Loucy (cell line): ENCODE data around the gene CEL.
"Not testable (repeated sequence)": the region's sequence is repeated elsewhere in the genome, so short reads cannot be mapped to it uniquely, and the experiment has no call there.

Source experiments
- H2AFZ ChIP-seq: fragments of 200-600 bp; sonication (generic); 2 replicates; pipeline ENCODE4 v1.6.0; 2016; ENCODE audit warnings: antibody characterized with exemption, mild to moderate bottlenecking, low read length, moderate library complexity
- H3F3A ChIP-seq: fragments of 200-600 bp; 2 replicates; pipeline ENCODE4 v1.6.0; 2016; ENCODE audit warnings: antibody characterized with exemption, low read depth, mild to moderate bottlenecking
- H3K27me3 ChIP-seq: fragments of 200-600 bp; sonication (generic); 2 replicates; pipeline ENCODE4 v1.6.1; 2014; ENCODE audit warnings: low read length, mild to moderate bottlenecking; ENCODE audit not compliant: insufficient read depth, poor library complexity, severe bottlenecking
- H3K36me3 ChIP-seq: fragments of 200-600 bp; sonication (generic); 2 replicates; pipeline ENCODE4 v1.6.1; 2016; ENCODE audit warnings: low read length; ENCODE audit not compliant: insufficient read depth
- H3K4me1 ChIP-seq: fragments of 200-600 bp; sonication (generic); 2 replicates; pipeline ENCODE4 v1.5.1; 2014; ENCODE audit warnings: low read length, mild to moderate bottlenecking; ENCODE audit not compliant: insufficient read depth, poor library complexity, severe bottlenecking
- H3K4me2 ChIP-seq: fragments of 200-600 bp; sonication (generic); 2 replicates; pipeline ENCODE4 v1.6.0; 2014; ENCODE audit warnings: antibody characterized with exemption, low read length, low read depth, mild to moderate bottlenecking; ENCODE audit not compliant: poor library complexity, severe bottlenecking
- H3K4me3 ChIP-seq: fragments of 200-600 bp; sonication (generic); 2 replicates; pipeline ENCODE4 v1.5.1; 2014; ENCODE audit warnings: low read length, mild to moderate bottlenecking, mixed read lengths; ENCODE audit not compliant: poor library complexity, severe bottlenecking
- H3K79me2 ChIP-seq: fragments of 200-600 bp; sonication (generic); 2 replicates; pipeline ENCODE4 v1.6.1; 2014; ENCODE audit warnings: low read length; ENCODE audit not compliant: insufficient read depth
- H3K9ac ChIP-seq: fragments of 200-600 bp; sonication (generic); 2 replicates; pipeline ENCODE4 v1.6.0; 2014; ENCODE audit warnings: mild to moderate bottlenecking, low read depth, low read length, moderate library complexity; ENCODE audit not compliant: poor library complexity, severe bottlenecking
- H3K9me2 ChIP-seq: fragments of 200-600 bp; sonication (generic); replicated peaks from 2 replicates; pipeline ENCODE4 v1.6.1; 2016; ENCODE audit warnings: low read depth, low read length, mixed read lengths
- H3K9me3 ChIP-seq: fragments of 200-600 bp; sonication (generic); 2 replicates; pipeline ENCODE4 v1.6.1; 2014; ENCODE audit warnings: mild to moderate bottlenecking, antibody characterized with exemption, low read length, low read depth; ENCODE audit not compliant: insufficient read depth
- H4K20me1 ChIP-seq: fragments of 200-600 bp; sonication (generic); 2 replicates; pipeline ENCODE4 v1.6.0; 2014; ENCODE audit warnings: antibody characterized with exemption, low read length, mild to moderate bottlenecking; ENCODE audit not compliant: insufficient read depth, poor library complexity, severe bottlenecking
- CTCF ChIP-seq: fragments of 200-600 bp; sonication (generic); conservative IDR thresholded peaks from 2 replicates; pipeline ENCODE4 v1.5.1; 2014; ENCODE audit warnings: mild to moderate bottlenecking, antibody characterized with exemption, low read length
- EZH2phosphoT487 ChIP-seq: fragments of 200-600 bp; IDR thresholded peaks from 2 replicates; pipeline ENCODE4 v1.6.1; 2018; ENCODE audit warnings: antibody characterized with exemption, mild to moderate bottlenecking, moderate library complexity, borderline replicate concordance

CEL gene

DNA sequence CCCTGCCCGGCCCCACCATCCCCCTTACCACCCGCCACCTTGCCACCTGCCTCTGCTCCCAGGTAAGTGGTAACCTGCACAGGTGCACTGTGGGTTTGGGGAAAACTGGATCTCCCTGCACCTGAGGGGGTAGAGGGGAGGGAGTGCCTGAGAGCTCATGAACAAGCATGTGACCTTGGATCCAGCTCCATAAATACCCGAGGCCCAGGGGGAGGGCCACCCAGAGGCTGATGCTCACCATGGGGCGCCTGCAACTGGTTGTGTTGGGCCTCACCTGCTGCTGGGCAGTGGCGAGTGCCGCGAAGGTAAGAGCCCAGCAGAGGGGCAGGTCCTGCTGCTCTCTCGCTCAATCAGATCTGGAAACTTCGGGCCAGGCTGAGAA is at the start of gene CEL:
TSS of gene CEL (plus strand) at position 218 of the 382 bp plus-strand sequence. CDS start at position 240, 22 bp downstream.
- not testable (repeated sequence) for H3F3A ChIP-seq, H3K9me3 ChIP-seq, H2AFZ ChIP-seq, H3K9me2 ChIP-seq, H3K79me2 ChIP-seq, H3K27me3 ChIP-seq, H4K20me1 ChIP-seq
- peaks cover 10% of the 10 kb centered on the region; the same call in 1 of the 2 replicates for H3K36me3 ChIP-seq
- peak within 1 kb of the TSS; percentile 96 for H3K9ac ChIP-seq
- peak within 1 kb of the TSS; percentile 52 for H3K4me3 ChIP-seq
- peaks cover 59% of the 10 kb centered on the region for H3K4me1 ChIP-seq
- H3K4me2 ChIP-seq: peak within 1 kb of the TSS; percentile 97

DNA sequence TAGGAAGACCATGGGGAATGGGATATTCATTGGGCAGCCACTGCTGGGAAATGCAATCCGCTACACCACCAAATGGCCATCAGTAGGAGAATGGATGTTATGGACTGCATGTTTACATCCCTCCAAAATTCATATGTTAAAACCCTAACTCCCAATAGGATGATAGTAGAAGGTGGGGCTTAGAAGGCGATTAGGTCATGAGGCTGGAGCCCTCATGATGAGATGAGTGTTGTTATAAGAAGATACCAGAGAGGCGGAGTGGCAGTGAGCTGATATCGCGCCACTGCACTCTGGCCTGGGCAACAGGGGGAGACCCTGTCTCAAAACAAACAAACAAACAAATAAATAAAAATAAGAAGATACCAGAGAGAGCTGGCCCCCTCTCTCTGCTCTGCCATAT is 47.1 kb upstream of the CEL start:
- no peaks in the 10 kb centered on the region for H3K4me1 ChIP-seq
- no peak overlapping the region for H3K4me2 ChIP-seq
- no peaks in the 10 kb centered on the region for H3K9me2 ChIP-seq
- TF ChIP-seq CTCF (no peak), EZH2phosphoT487 (no peak)
- no peaks in the 10 kb centered on the region for H3K36me3 ChIP-seq
- no peaks in the 10 kb centered on the region for H3K9me3 ChIP-seq
- no peaks in the 10 kb centered on the region for H4K20me1 ChIP-seq
- H3K4me3 ChIP-seq: no peak overlapping the region
- H3K9ac ChIP-seq: no peak overlapping the region
- no peak overlapping the region for H2AFZ ChIP-seq
- H3F3A ChIP-seq: no peaks in the 10 kb centered on the region
- no peaks in the 10 kb centered on the region for H3K27me3 ChIP-seq
- no peaks in the 10 kb centered on the region for H3K79me2 ChIP-seq

GRCh38 chr9:133023117-133023890 is 38.5 kb upstream of the CEL start:
- Histone ChIP-seq H3K4me2 (peak overlapping the region; percentile 58), H3K36me3 (no peaks in the 10 kb centered on the region), H3K4me3 (peak overlapping the region; percentile 61)

More at GRCh38 chr9:133023117-133023890, 38.5 kb upstream of the CEL start:
- Histone ChIP-seq H3K9me3 (no peaks in the 10 kb centered on the region), H2AFZ (no peak overlapping the region), H4K20me1 (no peaks in the 10 kb centered on the region), H3K4me1 (peaks cover 23% of the 10 kb centered on the region), H3K27me3 (no peaks in the 10 kb centered on the region), H3F3A (no peaks in the 10 kb centered on the region), H3K9ac (peak overlapping the region; percentile 42), H3K79me2 (peaks cover 7% of the 10 kb centered on the region), H3K9me2 (no peaks in the 10 kb centered on the region)
- no peak for TF ChIP-seq EZH2phosphoT487
- no peak for TF ChIP-seq CTCF
